HG03103 (cell line): Measurements from ENCODE around the gene MAP1LC3A.

Experiments
- ATAC-seq: cut with Tn5 transposase; IDR thresholded peaks from one replicate; pipeline ENCODE4 v1.9.1; 2021; ENCODE audit warnings: low read depth; ENCODE audit not compliant: unreplicated experiment

Gene MAP1LC3A

DNA sequence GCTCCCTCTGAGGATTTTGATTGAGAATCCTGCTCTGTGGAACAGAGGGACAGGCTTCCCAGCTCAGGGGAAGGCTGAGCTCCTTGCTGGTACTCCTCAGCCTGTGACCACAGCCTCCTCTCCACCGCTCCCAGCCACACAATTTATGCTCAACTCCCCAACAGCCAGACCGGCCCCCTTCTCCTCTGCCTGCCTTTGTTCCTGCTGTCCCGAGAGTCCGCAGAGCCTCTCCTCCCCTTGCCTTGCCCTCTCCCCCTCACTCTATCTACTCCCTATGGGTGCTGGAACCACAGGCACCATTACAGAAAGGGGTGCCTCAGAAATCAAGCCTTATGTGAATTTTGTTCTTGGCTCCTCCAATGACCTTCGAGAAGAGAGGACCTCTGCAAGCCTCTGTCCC, 15.9 kb downstream of the MAP1LC3A start:
- no peak for ATAC-seq

- no peak for ATAC-seq
Measured at GRCh38 chr20:34574861-34575260, 16.3 kb downstream of the MAP1LC3A start.

DNA sequence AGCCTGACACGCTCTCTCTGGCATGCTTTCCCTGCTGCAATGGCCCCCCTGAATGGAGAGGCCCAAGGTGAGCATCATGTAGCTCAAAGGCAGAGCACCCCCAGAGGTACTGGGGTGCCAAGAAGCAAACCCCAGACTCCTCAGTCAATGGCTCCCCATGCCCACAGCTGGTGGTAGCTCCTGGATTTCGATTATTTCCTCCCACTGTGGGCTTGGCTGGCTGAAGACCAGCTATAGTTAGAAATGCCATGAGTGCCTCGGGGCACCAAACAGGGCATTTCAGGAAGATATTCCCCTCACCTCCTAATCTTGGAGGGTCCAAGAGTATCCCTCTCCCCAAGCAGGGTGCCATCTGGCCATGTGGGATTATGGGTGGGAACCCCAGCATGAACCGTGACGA, 16.8 kb downstream of the MAP1LC3A start:
- ATAC-seq, result no peak

GRCh38 chr20:34575756-34576155, 17.2 kb downstream of the MAP1LC3A start:
- no peak for ATAC-seq

GRCh38 chr20:34577061-34577460, 18.5 kb downstream of the MAP1LC3A start:
- ATAC-seq, result no peak

GRCh38 chr20:34578025-34578424, 19.5 kb downstream of the MAP1LC3A start:
- ATAC-seq, result no peak

GRCh38 chr20:34578521-34578920, 20.0 kb downstream of the MAP1LC3A start:
- no peak for ATAC-seq

DNA sequence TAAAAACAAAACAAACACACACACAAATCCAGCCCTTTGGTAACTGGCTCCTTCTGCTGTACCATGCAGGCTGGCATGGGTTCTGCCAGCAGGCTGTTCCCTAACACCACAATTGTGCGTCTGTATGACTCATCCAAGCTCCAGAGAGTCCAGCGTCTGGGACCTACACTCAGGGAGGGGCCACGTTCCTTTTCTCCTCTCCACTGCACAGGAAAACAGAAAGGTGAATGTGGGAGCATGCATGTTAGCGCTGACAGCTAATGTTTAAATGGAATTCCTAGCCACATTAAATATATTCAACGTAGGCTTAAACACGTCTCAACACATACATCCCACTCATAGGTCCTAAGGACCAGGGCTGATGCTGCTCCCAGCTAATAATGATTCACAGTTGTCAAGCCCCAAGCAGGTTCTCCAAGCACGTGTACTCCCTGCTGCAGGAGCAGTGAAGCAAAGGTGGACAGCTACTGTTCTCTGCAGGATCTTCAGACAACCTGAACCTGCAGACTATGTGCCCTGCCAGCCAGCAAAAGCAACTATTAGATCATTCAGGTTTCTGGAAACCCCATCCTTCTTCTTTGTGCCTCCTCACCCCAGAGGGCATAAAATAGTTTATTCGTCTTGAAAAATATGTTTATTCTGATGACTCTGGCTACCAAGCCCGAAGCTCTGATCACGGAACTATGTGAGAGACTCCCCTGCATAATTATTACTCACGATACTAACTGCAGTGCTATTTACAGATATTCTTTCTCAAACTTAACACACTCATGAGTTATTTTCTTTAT, 20.9 kb downstream of the MAP1LC3A start:
- ATAC-seq, result no peak

- no peak for ATAC-seq
Measured at GRCh38 chr20:34579979-34580940, 21.7 kb downstream of the MAP1LC3A start.

DNA sequence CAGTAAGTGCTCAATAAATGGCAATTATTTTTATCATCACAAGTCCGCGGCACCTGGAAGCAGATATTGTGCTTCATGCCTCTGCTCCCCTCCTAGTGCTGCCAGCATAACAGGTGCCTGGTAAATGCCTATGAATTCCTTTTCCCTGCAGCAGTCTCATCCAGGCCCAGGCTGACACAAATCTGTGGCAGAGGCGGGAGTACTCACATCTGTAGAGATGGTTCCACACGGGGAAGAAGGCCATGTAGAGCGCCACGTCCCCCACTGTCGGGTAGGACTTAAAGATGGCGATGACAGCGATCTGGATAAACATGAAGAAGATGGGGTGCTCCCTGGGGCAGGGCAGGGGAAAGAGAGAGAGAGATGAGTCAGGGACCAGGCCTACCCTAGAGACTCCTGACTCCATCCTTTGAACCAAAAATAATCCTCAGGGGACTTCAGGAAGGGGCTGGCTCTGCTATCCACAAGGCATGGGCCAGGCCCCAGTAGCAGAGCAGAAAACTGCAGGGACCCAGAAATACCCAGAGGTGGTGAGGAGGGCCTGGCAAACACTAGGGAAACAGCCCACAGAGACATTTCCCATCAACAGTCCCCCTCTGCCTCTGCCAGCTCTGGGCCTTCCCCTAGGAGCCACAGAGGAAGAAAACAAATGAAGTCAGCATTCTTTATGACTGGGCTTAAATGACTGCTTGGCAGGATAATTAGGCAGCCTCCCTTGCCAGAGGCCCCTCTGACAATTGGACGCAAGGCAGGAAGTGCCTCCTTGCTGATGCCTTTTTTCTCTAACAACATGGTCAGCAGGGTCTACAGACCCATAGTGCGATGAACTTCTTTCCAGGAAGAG, 23.0 kb downstream of the MAP1LC3A start:
- no peak for ATAC-seq

DNA sequence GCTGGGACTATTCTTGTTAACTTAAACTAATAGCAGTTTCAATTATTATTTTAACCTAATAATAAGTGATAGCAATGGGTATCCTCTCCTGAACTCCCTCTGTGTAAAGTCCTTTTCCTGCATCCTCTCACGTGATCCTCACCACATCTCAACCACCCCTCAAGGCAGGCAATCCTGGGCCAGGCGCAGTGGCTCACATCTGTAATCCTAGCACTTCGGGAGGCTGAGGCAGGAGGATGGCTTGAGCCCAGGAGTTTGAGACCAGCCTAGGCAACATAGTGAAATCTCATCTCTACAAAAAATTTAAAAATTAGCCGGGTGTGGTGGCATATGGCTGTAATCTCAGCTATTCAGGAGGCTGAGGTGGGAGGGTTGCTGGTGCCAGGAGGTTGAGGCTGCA, 23.7 kb downstream of the MAP1LC3A start:
- ATAC-seq, result no peak

DNA sequence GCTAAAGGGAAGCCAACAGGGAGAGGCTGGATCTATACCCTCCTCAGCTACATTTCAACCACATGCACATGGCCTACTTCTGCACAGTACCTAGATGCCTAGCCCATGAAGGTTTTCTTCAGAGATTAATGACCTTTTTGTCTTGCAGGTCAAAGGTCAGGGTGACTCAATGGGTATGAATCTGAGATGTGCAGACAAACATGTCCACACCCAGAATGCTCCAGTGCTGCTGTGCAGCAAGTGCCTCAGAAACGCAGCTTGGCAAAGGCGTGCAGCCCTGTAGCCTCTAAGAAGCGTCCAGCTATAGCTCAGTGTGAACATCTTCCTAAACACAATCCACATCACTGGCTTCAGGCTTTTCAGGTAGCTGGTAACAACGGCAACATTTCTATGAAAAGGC, 24.4 kb downstream of the MAP1LC3A start:
- no peak for ATAC-seq

DNA sequence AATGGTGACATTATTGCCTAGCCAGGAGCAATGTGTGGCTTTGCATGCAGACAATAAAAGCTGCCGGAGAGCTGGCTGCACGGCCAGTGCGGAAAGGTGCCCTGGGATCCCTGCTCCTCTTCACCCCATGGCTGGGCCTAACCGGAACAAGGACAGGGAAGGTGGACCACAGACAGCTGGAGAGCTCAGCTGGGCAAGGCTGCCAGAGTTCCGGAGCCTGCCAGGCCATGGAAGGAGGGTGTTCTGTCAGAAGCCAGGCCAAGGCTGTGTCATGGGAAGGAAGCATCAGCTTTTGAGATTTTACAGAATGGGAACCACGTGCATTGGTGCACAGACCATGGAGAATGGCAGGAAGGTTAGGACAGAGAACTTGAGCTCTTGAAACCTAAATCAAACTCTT, 25.0 kb downstream of the MAP1LC3A start:
- no peak for ATAC-seq

GRCh38 chr20:34585019-34585418, 26.5 kb downstream of the MAP1LC3A start:
- ATAC-seq, result no peak

- no peak for ATAC-seq
Measured at GRCh38 chr20:34586488-34587163, 28.1 kb downstream of the MAP1LC3A start.

DNA sequence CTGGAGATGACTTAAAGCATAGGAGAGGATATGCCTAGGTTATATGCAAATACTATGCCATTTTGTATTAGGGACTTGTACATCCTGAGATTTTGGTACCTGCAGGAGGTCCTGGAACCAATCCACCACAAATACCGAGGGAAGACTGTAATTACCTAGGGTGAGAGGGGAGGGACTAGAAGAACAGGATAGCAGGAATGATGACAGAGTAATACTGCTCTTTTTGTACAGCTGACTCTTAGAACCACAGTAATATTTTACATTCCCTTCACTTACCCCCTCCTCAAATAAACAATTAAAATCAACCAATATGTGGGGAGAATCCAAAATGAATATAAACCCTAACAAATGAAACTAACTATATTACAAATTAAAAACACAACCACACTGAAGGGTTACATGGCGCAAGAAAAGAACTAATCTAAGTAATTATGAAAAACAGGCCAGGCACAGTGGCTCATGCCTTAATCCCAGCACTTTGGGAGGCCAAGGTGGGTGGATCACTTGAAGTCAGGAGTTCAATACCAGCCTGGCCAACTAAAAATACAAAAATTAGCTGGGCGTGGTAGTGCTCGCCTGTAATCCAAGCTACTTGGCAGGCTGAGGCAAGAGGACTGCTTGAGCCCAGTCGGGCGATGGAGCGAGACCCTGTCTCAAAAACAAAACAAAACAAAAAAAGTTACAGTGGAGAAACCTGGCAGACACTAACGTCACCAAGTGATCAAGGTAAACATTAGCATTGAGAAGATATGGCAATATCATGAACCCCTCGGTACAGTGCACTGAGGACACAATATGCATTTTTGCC, 37.1 kb downstream of the MAP1LC3A start:
- ATAC-seq, result no peak

DNA sequence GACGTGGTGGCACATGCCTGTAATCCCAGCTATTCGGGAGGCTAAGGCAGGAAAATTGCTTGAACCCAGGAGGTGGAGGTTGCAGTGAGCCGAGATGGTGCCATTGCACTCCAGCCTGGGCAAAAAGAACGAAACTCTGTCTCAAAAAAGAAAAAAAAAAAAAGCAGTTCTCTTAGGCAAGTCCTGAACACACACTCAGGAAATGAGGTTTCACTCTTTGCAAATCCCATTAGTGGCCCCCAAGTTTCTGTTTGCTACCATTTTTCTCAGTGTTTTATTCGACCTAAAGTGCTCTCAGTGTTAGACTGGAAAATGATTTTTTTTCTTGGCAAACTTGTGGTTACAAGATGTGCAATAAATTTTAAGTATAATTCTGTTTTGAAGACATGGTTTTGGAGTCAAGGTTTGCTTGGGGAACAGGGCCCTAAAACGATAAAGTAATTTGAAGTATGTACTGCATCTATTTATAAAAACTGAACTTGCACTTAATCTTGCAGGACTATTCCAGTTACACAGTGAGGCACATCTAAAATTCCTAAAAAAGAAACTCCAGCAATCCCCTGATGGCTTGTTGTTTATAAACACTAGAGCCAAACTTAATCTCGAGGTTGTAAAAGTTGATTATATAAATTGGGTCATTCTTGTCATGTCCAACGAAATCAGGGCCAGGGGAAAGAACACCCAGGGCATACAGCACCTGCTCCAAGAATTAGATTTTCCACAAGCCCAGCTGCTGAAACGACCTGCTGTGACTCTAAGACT, 42.6 kb downstream of the MAP1LC3A start:
- ATAC-seq, result no peak

DNA sequence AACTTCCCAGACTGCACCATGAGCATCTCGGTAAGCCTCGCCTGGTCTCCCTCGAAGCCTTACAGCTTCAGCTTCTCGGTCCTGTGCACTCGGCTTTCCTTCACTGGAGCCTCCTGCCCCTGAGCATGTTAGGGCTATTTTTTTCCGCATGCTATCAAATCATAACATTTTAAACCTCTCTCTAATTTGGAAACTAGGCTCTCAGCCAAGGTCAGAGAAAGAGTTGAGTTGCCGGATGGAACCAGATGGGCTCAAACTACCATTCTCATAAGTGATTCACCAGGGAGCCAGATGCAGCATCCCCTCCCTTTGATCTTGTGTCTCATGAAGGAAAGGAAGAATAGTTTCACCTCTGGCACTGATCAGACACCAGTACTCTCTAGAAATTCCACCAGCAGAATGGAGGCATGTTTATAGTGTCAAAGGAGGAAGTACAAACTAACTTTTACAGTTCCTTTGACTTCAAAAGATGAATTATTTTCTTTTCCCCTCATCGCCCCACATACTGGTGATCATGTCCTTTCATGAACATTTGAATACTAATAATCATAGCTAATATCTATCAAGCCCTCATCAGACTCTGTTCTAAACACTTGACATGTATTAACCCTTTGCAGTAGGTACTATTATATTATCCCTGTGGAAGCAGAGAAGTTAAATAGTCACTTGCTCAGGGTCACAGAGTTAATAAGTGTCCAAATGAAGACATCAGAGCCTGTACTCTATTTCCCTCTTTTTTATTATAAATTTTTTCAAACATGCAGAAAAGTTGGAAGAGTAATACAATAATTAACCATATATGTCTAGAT, 46.7 kb downstream of the MAP1LC3A start:
- ATAC-seq, result no peak
